Spleen (tissue), 7 donors: Measurements from ENCODE around the gene HS6ST2.

Experiments used
- POLR2A ChIP-seq, 3 donors: fragments of 450-650 bp; IDR thresholded peaks; one replicate each; pipeline ENCODE4 v1.5.1; 2017; ENCODE audit warnings: antibody characterized with exemption in 3 of 3, mild to moderate bottlenecking in 1 of 3
- TF ChIP-seq, protein P1 (sequence below), 11 experiments: fragments of 200-600 bp in 7 of 11; fragments of 450-650 bp in 4 of 11; sonication (generic) in 4 of 11; IDR thresholded peaks in 8 of 11; conservative IDR thresholded peaks in 3 of 11; 1 replicate in 7 of 11; 2 replicates in 4 of 11; pipeline versions ENCODE4 v1.4.0 to v1.8.0; 2016 to 2021; ENCODE audit warnings: antibody characterized with exemption in 11 of 11, inconsistent platforms in 4 of 11, mild to moderate bottlenecking in 1 of 11
- donor health status: DM: no; HTN: no; CAD: no; lungs with moderate emphysema.
- donor health status: DM: no; HTN: no; CAD: no.
- donor health status: DM: no; HTN: no; CAD: no.

DNA sequence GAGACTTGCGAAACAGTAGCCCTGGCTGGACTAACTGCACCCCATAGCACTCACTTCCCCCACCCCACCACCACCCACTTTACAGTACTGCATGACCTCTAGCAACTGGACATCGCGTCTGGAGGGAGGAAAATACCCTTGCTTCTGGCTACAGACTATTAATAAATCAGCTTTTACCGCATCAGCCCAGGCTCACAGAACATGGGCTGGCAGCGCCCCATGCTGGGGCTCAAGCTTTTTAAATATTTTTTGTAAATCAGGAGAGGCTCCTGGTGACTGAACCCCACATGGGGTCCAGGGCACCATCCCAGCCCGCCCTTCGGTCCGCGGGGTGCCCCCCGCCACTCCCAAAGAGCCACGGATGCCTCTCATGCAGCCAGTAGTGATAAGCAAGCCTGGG lies 2.7 kb downstream of the HS6ST2 start:
- TF ChIP-seq POLR2A (IDR thresholded peaks at IDR 0.05) = no peak
- TF ChIP-seq, protein P1, sequence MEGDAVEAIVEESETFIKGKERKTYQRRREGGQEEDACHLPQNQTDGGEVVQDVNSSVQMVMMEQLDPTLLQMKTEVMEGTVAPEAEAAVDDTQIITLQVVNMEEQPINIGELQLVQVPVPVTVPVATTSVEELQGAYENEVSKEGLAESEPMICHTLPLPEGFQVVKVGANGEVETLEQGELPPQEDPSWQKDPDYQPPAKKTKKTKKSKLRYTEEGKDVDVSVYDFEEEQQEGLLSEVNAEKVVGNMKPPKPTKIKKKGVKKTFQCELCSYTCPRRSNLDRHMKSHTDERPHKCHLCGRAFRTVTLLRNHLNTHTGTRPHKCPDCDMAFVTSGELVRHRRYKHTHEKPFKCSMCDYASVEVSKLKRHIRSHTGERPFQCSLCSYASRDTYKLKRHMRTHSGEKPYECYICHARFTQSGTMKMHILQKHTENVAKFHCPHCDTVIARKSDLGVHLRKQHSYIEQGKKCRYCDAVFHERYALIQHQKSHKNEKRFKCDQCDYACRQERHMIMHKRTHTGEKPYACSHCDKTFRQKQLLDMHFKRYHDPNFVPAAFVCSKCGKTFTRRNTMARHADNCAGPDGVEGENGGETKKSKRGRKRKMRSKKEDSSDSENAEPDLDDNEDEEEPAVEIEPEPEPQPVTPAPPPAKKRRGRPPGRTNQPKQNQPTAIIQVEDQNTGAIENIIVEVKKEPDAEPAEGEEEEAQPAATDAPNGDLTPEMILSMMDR (IDR thresholded peaks at IDR 0.05 in 8 of 11, conservative IDR thresholded peaks at IDR 0.05 in 3 of 11) = no peak
